Measurements from ENCODE around the gene EPHA4.

GRCh38 chr2:221555494-221555846 lies 16.6 kb downstream of the EPHA4 start:
- no peak for TF ChIP-seq CTCF (IDR thresholded peaks at IDR 0.05)
- TF ChIP-seq POLR2A (IDR thresholded peaks at IDR 0.05), result no peak

Data from ovary (tissue), 3 donors.